Erythroblast (primary cell): Measurements from ENCODE around the gene TUBGCP5.

ENCODE experiments used
- GATA1 ChIP-seq: IDR thresholded peaks from 2 replicates; pipeline ENCODE4 v1.6.1; 2011; ENCODE audit warnings: low read depth, mild to moderate bottlenecking, control low read depth, low read length, moderate library complexity
- POLR2A ChIP-seq: IDR thresholded peaks from 2 replicates; pipeline ENCODE4 v1.6.1; 2011; ENCODE audit warnings: mild to moderate bottlenecking, low read length

- no peak for TF ChIP-seq POLR2A
- TF ChIP-seq GATA1: no peak
Observed at GRCh38 chr15:22954326-22954725, 85.0 kb downstream of the TUBGCP5 start.
